Choroid plexus epithelial cell (primary cell): ENCODE measurements around the gene CCBE1.

ENCODE experiments used
- DNase-seq: peaks from one replicate; pipeline ENCODE4 v3.0.0-alpha.2; 2010; ENCODE audit warnings: low read depth
- H3K4me3 ChIP-seq: 2 replicates; pipeline ENCODE4 v1.5.1; 2011; ENCODE audit warnings: low read depth, mild to moderate bottlenecking, control low read depth, low read length, moderate library complexity
- TF ChIP-seq, protein P1 (sequence below): conservative IDR thresholded peaks from 2 replicates; pipeline ENCODE4 v1.5.1; 2011; ENCODE audit warnings: low read depth, mild to moderate bottlenecking, control low read depth, inconsistent platforms, low read length, moderate library complexity

The CCBE1 gene

DNA sequence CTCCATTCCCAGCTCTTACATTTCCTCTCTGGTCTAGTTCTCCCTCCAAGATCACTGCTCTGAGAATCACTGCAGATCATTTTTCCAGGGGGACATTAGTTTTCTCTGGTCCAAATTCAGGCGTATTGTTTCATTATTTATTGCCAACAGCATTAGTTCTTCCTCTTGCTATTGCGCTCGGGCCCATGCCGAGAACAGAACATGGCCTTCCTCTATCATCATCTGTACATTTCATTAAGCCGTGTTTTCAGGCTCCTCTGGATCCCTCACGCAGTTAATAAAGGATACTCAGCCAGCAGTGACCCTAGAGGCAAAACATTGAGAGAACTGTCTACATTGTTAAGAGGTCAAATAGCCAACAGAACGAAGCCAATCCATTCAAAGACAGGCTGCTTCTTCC, 63.9 kb downstream of the CCBE1 start:
- DNase-seq, result no peak
- TF ChIP-seq, protein P1, sequence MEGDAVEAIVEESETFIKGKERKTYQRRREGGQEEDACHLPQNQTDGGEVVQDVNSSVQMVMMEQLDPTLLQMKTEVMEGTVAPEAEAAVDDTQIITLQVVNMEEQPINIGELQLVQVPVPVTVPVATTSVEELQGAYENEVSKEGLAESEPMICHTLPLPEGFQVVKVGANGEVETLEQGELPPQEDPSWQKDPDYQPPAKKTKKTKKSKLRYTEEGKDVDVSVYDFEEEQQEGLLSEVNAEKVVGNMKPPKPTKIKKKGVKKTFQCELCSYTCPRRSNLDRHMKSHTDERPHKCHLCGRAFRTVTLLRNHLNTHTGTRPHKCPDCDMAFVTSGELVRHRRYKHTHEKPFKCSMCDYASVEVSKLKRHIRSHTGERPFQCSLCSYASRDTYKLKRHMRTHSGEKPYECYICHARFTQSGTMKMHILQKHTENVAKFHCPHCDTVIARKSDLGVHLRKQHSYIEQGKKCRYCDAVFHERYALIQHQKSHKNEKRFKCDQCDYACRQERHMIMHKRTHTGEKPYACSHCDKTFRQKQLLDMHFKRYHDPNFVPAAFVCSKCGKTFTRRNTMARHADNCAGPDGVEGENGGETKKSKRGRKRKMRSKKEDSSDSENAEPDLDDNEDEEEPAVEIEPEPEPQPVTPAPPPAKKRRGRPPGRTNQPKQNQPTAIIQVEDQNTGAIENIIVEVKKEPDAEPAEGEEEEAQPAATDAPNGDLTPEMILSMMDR, result no peak
- no peak overlapping the region for H3K4me3 ChIP-seq

DNA sequence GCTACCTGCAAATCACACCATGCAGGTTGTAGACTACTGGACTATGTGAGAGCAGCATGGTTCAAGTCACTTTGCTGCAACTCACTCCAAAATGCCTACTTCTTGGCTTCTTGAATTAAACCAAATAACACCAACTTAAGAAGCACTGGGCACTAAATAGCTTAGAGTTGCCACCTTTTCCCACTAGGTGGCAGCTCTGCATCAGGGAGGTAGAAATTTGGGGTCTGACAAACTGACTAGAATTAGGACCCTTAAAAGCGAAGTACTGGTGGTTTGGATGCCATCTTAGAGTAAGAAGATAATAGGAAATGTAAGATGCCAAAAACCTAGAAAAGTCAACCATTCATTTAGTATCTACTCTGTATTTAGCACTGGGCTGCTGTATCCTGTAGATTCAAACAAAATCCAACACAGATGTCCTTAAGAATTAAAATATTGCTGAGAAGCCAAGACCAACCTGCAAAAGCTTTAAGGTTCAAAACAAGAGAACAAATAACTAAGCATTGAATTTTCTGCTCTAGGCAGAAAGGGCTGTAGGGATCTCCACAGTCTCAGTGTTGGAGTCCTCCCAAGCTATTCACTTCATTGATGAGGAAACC, 65.5 kb downstream of the CCBE1 start:
- DNase-seq, result peak; percentile 73
- no peak overlapping the region for H3K4me3 ChIP-seq
- TF ChIP-seq, protein P1, result peak; percentile 89

DNA sequence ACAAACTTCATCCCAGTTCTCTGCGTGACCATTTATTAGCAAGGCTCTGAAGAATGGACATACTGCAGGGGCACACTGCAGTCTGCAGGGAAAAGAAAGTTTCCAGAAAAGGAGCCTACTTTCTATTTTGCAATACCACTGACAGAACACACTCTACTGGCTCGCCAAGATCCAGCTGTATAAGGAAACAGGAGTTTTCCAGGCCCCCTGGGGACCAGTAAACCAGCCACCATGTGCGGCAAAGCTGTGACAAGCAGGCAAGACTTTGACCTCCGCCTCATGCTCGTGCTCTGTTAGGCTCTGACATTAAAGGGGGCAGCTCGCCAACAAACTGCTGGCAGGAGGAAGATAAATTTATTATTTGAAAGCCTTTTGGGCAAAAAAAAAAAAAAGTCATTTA, 67.3 kb downstream of the CCBE1 start:
- peak; percentile 36 for DNase-seq
- TF ChIP-seq, protein P1, result no peak
- no peak overlapping the region for H3K4me3 ChIP-seq

DNA sequence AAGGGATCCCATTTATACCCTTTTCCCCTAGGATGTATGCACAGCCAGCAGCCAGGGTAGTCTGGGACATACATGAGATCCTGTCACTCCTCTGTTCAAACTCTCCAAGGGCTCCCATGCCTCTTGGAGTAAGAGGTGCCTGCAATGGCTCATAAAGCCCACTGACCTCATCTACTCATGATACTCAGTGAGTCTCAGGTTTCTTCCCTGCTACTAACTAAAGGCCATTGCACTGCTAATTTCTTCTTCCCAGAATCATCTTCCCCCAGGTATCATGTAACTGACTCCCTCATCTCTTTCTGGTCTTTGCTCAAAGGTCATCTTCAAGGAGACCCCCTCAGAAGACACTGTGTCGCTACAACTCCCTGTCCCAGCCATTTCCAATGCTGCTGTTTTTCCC, 68.2 kb downstream of the CCBE1 start:
- peak; percentile 33 for DNase-seq
- no peak overlapping the region for H3K4me3 ChIP-seq
- TF ChIP-seq, protein P1, result no peak

DNA sequence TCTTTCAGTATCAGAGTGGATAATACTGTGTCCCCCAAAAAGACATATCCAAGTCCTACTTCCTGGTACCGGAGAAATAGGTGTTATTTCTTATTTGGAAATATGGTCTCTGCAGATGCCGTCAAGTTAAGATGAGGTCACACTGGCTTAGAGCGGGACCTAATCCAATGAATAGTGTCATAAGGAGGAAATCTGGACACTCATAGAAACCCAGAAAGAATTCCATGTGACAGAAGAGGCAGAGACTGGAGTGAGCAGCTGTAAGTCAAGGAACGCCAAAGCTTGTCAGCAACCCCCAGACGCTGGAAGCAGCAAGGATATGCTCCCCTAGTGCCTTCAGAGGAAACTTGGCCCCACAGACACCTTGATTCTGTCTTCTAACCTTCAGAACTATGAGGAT, 69.8 kb downstream of the CCBE1 start:
- no peak for DNase-seq
- H3K4me3 ChIP-seq, result no peak overlapping the region
- TF ChIP-seq, protein P1, result no peak

DNA sequence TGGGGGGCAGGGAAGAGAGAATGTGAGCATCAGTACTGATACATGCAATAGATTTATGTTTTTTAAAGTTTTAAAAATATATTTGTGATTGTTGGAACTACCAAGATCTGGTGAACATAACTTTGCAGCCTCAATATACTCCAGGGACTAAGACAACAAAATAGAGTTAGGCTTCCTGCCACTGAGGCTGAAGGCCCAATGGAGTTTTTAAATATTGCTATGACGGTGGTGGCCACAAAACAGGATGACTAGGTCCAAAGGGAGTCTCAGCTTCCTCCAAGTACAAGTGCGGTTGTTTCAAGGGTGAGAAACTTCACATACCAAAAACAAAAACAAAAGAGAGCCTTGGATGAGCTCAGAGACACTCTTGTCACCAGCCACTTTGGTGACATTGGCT, 72.9 kb downstream of the CCBE1 start:
- H3K4me3 ChIP-seq, result no peak overlapping the region
- DNase-seq, result no peak
- TF ChIP-seq, protein P1, result no peak

- TF ChIP-seq, protein P1, result no peak
- peak; percentile 87 for DNase-seq
- no peak overlapping the region for H3K4me3 ChIP-seq
Measured at GRCh38 chr18:59623456-59624368, 73.5 kb downstream of the CCBE1 start.
